Right atrium auricular region (tissue), 2 donors: Measurements from ENCODE around the gene GPI. TPM values are rescaled to one million over a fixed set of nuclear protein-coding genes. Genes with fewer than 3 reads are reported as not detected.
"Not testable (repeated sequence)": the region's sequence is repeated elsewhere in the genome, so short reads cannot be mapped to it uniquely, and the experiment has no call there.

Experiments
- DNase-seq: peaks from one replicate; pipeline ENCODE4 v3.0.0-alpha.2; 2019; ENCODE audit warnings: low spot score
- H3K27ac ChIP-seq, 2 donors: fragments of 200-600 bp; sonication (generic); 1 replicate in 1 of 2; 2 replicates in 1 of 2; pipeline ENCODE4 v1.5.1; 2016 to 2019
- H3K27me3 ChIP-seq, 2 donors: fragments of 200-600 bp; sonication (generic); one replicate each; pipeline versions ENCODE4 v1.5.1 to v1.6.0; 2017 to 2019
- H3K36me3 ChIP-seq: fragments of 200-600 bp; sonication (generic); one replicate; pipeline ENCODE4 v1.5.1; 2016
- H3K4me1 ChIP-seq, 2 donors: fragments of 200-600 bp; sonication (generic); one replicate each; pipeline versions ENCODE4 v1.5.1 to v1.6.0; 2017 to 2019
- H3K4me3 ChIP-seq, 2 donors: fragments of 200-600 bp; sonication (generic); 1 replicate in 1 of 2; 2 replicates in 1 of 2; pipeline ENCODE4 v1.5.1; 2017 to 2019; ENCODE audit warnings: mild to moderate bottlenecking in 1 of 2, moderate library complexity in 1 of 2
- H3K9me3 ChIP-seq, 2 donors: fragments of 200-600 bp; sonication (generic); one replicate each; pipeline ENCODE4 v1.5.1; 2019
- CTCF ChIP-seq, 2 donors: fragments of 200-600 bp; sonication (generic); IDR thresholded peaks; one replicate each; pipeline ENCODE4 v1.5.1; 2019; ENCODE audit warnings: antibody characterized with exemption in 2 of 2
- total RNA-seq, 2 donors: library from RNA; depleted of rRNA; stranded (reverse); fragments of >200 nt; gene quantifications; one replicate each; pipeline ENCODE4 v1.1.0, GENCODE V29; 2016

The GPI gene
- total RNA-seq, 2 donors from 2014 or later, result 340 to 413 TPM

GRCh38 chr19:34382471-34382870, 17.5 kb downstream of the GPI start:
- no peaks in the 10 kb centered on the region for H3K27me3 ChIP-seq
- no peak for TF ChIP-seq CTCF (IDR thresholded peaks at IDR 0.05)
- no peaks in the 10 kb centered on the region for H3K4me1 ChIP-seq
- peaks cover 84% of the 10 kb centered on the region for H3K36me3 ChIP-seq
- H3K4me3 ChIP-seq, result no peak overlapping the region
- no peak for DNase-seq
- H3K27ac ChIP-seq, result no peak overlapping the region
- H3K9me3 ChIP-seq, result no peaks in the 10 kb centered on the region

GRCh38 chr19:34383599-34383998, 18.6 kb downstream of the GPI start:
- H3K4me1 ChIP-seq, result no peaks in the 10 kb centered on the region
- no peak overlapping the region for H3K4me3 ChIP-seq
- H3K9me3 ChIP-seq, result no peaks in the 10 kb centered on the region
- H3K27ac ChIP-seq, result no peak overlapping the region
- TF ChIP-seq CTCF (IDR thresholded peaks at IDR 0.05), result no peak
- DNase-seq, result no peak
- no peaks in the 10 kb centered on the region for H3K27me3 ChIP-seq
- H3K36me3 ChIP-seq, result peaks cover 84% of the 10 kb centered on the region

- no peak for TF ChIP-seq CTCF (IDR thresholded peaks at IDR 0.05)
- no peaks in the 10 kb centered on the region for H3K27me3 ChIP-seq
- H3K27ac ChIP-seq, result no peak overlapping the region
- no peaks in the 10 kb centered on the region for H3K9me3 ChIP-seq
- H3K4me3 ChIP-seq, result no peak overlapping the region
- peaks cover 84% of the 10 kb centered on the region for H3K36me3 ChIP-seq
- H3K4me1 ChIP-seq, result no peaks in the 10 kb centered on the region
- DNase-seq, result no peak
These were observed 21.8 kb downstream of the GPI start for GRCh38 chr19:34386645-34387445.

- Histone ChIP-seq H3K4me1 (no peaks in the 10 kb centered on the region), H3K4me3 (no peak overlapping the region), H3K27me3 (no peaks in the 10 kb centered on the region), H3K9me3 (no peaks in the 10 kb centered on the region), H3K36me3 (peaks cover 84% of the 10 kb centered on the region), H3K27ac (no peak overlapping the region)
- DNase-seq, result no peak
- TF ChIP-seq CTCF (IDR thresholded peaks at IDR 0.05), result no peak
These were observed 22.4 kb downstream of the GPI start for GRCh38 chr19:34387446-34387810.

- not testable (repeated sequence) for DNase-seq, H3K4me3 ChIP-seq, H3K4me1 ChIP-seq, H3K9me3 ChIP-seq, H3K27ac ChIP-seq, H3K27me3 ChIP-seq
- H3K36me3 ChIP-seq, result peaks cover 77% of the 10 kb centered on the region
These were observed 23.7 kb downstream of the GPI start for GRCh38 chr19:34388745-34389144.

GRCh38 chr19:34391813-34392212, 26.8 kb downstream of the GPI start:
- H3K27ac ChIP-seq, result no peak overlapping the region
- no peaks in the 10 kb centered on the region for H3K27me3 ChIP-seq
- peaks cover 87% of the 10 kb centered on the region for H3K36me3 ChIP-seq
- H3K4me3 ChIP-seq, result no peak overlapping the region
- DNase-seq, result no peak
- no peaks in the 10 kb centered on the region for H3K4me1 ChIP-seq
- TF ChIP-seq CTCF (IDR thresholded peaks at IDR 0.05), result no peak
- no peaks in the 10 kb centered on the region for H3K9me3 ChIP-seq
